T-helper 1 cell treated with Interleukin-12 subunit alpha and Interleukin-12 subunit beta and Interleukin-4 antibody, amounts not matched to agents 30 μg/mL and 1 μg/mL, for 36 hours (primary cell): ENCODE results near the gene ARMC2.

Source experiments
- H3K27ac Mint-ChIP-seq: one replicate; pipeline ENCODE4 v1.8.0; 2021; ENCODE audit warnings: mild to moderate bottlenecking, mixed read lengths
- H3K27me3 Mint-ChIP-seq: one replicate; pipeline ENCODE4 v1.8.0; 2021; ENCODE audit warnings: low read depth, mixed read lengths
- H3K36me3 Mint-ChIP-seq: one replicate; pipeline ENCODE4 v1.8.0; 2021; ENCODE audit warnings: low read depth, mixed read lengths
- H3K4me1 Mint-ChIP-seq: one replicate; pipeline ENCODE4 v1.8.0; 2021; ENCODE audit warnings: low read depth, mixed read lengths
- H3K4me3 Mint-ChIP-seq: one replicate; pipeline ENCODE4 v1.8.0; 2021; ENCODE audit warnings: mild to moderate bottlenecking, moderate library complexity, mixed read lengths
- H3K9me3 Mint-ChIP-seq: one replicate; pipeline ENCODE4 v1.8.0; 2021; ENCODE audit warnings: mixed read lengths

The ARMC2 gene

GRCh38 chr6:108848116-108848868 lies at the start of gene ARMC2:
Gene ARMC2 (plus strand): TSS chr6:108848422. CDS start chr6:108854268, 5,846 bp downstream.
- peaks cover 15% of the 10 kb centered on the region for H3K4me1 Mint-ChIP-seq

GRCh38 chr6:108798670-108799353 lies 49.4 kb upstream of the ARMC2 start:
- no peaks in the 10 kb centered on the region for H3K9me3 Mint-ChIP-seq
- H3K27ac Mint-ChIP-seq: peak overlapping the region; percentile 67
- no peaks in the 10 kb centered on the region for H3K36me3 Mint-ChIP-seq
- H3K27me3 Mint-ChIP-seq: peaks cover 11% of the 10 kb centered on the region
- peak overlapping the region; percentile 51 for H3K4me3 Mint-ChIP-seq
- H3K4me1 Mint-ChIP-seq: peaks cover 30% of the 10 kb centered on the region

More at GRCh38 chr6:108848116-108848868, at the start of gene ARMC2:
- peak within 1 kb of the TSS; percentile 52 for H3K27ac Mint-ChIP-seq
- H3K9me3 Mint-ChIP-seq: no peaks in the 10 kb centered on the region
- H3K27me3 Mint-ChIP-seq: peaks cover 48% of the 10 kb centered on the region
- H3K36me3 Mint-ChIP-seq: no peaks in the 10 kb centered on the region
- peak within 1 kb of the TSS; percentile 83 for H3K4me3 Mint-ChIP-seq

GRCh38 chr6:108799354-108799717 lies 48.9 kb upstream of the ARMC2 start:
- Mint-ChIP-seq H3K27ac (peak overlapping the region; percentile 26), H3K36me3 (no peaks in the 10 kb centered on the region), H3K4me1 (peaks cover 30% of the 10 kb centered on the region), H3K4me3 (no peak overlapping the region), H3K9me3 (no peaks in the 10 kb centered on the region), H3K27me3 (peaks cover 11% of the 10 kb centered on the region)

GRCh38 chr6:108799791-108800190 lies 48.4 kb upstream of the ARMC2 start:
- Mint-ChIP-seq H3K27ac (peak overlapping the region; percentile 26), H3K4me1 (peaks cover 30% of the 10 kb centered on the region), H3K4me3 (no peak overlapping the region), H3K27me3 (peaks cover 11% of the 10 kb centered on the region), H3K9me3 (no peaks in the 10 kb centered on the region), H3K36me3 (no peaks in the 10 kb centered on the region)

- Mint-ChIP-seq H3K27ac (no peak overlapping the region), H3K4me3 (no peak overlapping the region), H3K36me3 (no peaks in the 10 kb centered on the region), H3K27me3 (peaks cover 16% of the 10 kb centered on the region), H3K9me3 (no peaks in the 10 kb centered on the region), H3K4me1 (peaks cover 33% of the 10 kb centered on the region)
Observed at GRCh38 chr6:108800427-108800864, 47.8 kb upstream of the ARMC2 start.

- Mint-ChIP-seq H3K27me3 (peaks cover 15% of the 10 kb centered on the region), H3K36me3 (no peaks in the 10 kb centered on the region)
Observed at GRCh38 chr6:108801366-108801765, 46.9 kb upstream of the ARMC2 start.

GRCh38 chr6:108803982-108804490 lies 44.2 kb upstream of the ARMC2 start:
- Mint-ChIP-seq H3K9me3 (no peaks in the 10 kb centered on the region), H3K27ac (no peak overlapping the region), H3K4me1 (peaks cover 23% of the 10 kb centered on the region), H3K36me3 (no peaks in the 10 kb centered on the region), H3K27me3 (peaks cover 14% of the 10 kb centered on the region), H3K4me3 (no peak overlapping the region)

More at GRCh38 chr6:108801366-108801765, 46.9 kb upstream of the ARMC2 start:
- Mint-ChIP-seq H3K4me3 (no peak overlapping the region), H3K4me1 (peaks cover 42% of the 10 kb centered on the region), H3K9me3 (no peaks in the 10 kb centered on the region), H3K27ac (no peak overlapping the region)

GRCh38 chr6:108804956-108805355 lies 43.3 kb upstream of the ARMC2 start:
- no peak overlapping the region for H3K4me3 Mint-ChIP-seq
- no peaks in the 10 kb centered on the region for H3K9me3 Mint-ChIP-seq
- H3K27ac Mint-ChIP-seq: no peak overlapping the region
- peaks cover 19% of the 10 kb centered on the region for H3K27me3 Mint-ChIP-seq
- peaks cover 15% of the 10 kb centered on the region for H3K4me1 Mint-ChIP-seq
- no peaks in the 10 kb centered on the region for H3K36me3 Mint-ChIP-seq

GRCh38 chr6:108805611-108806167 lies 42.5 kb upstream of the ARMC2 start:
- Mint-ChIP-seq H3K9me3 (no peaks in the 10 kb centered on the region), H3K4me3 (no peak overlapping the region), H3K4me1 (peaks cover 14% of the 10 kb centered on the region)

GRCh38 chr6:108806171-108806570 lies 42.1 kb upstream of the ARMC2 start:
- Mint-ChIP-seq H3K36me3 (no peaks in the 10 kb centered on the region), H3K9me3 (no peaks in the 10 kb centered on the region), H3K4me3 (no peak overlapping the region), H3K27me3 (peaks cover 17% of the 10 kb centered on the region), H3K27ac (peak overlapping the region; percentile 8), H3K4me1 (peaks cover 14% of the 10 kb centered on the region)

More at GRCh38 chr6:108805611-108806167, 42.5 kb upstream of the ARMC2 start:
- Mint-ChIP-seq H3K27ac (peak overlapping the region; percentile 8), H3K36me3 (no peaks in the 10 kb centered on the region), H3K27me3 (peaks cover 19% of the 10 kb centered on the region)

- peaks cover 15% of the 10 kb centered on the region for H3K27me3 Mint-ChIP-seq
- H3K4me1 Mint-ChIP-seq: peaks cover 11% of the 10 kb centered on the region
- no peaks in the 10 kb centered on the region for H3K9me3 Mint-ChIP-seq
- H3K36me3 Mint-ChIP-seq: no peaks in the 10 kb centered on the region
- no peak overlapping the region for H3K27ac Mint-ChIP-seq
- no peak overlapping the region for H3K4me3 Mint-ChIP-seq
Observed at GRCh38 chr6:108806665-108807064, 41.6 kb upstream of the ARMC2 start.

GRCh38 chr6:108807928-108808327 lies 40.3 kb upstream of the ARMC2 start:
- Mint-ChIP-seq H3K4me3 (no peak overlapping the region), H3K27me3 (peaks cover 15% of the 10 kb centered on the region), H3K4me1 (peaks cover 11% of the 10 kb centered on the region), H3K27ac (no peak overlapping the region), H3K36me3 (no peaks in the 10 kb centered on the region), H3K9me3 (no peaks in the 10 kb centered on the region)

- H3K4me3 Mint-ChIP-seq: no peak overlapping the region
- no peak overlapping the region for H3K27ac Mint-ChIP-seq
- no peaks in the 10 kb centered on the region for H3K9me3 Mint-ChIP-seq
- peaks cover 15% of the 10 kb centered on the region for H3K27me3 Mint-ChIP-seq
- H3K36me3 Mint-ChIP-seq: no peaks in the 10 kb centered on the region
- H3K4me1 Mint-ChIP-seq: peaks cover 11% of the 10 kb centered on the region
Observed at GRCh38 chr6:108809211-108809610, 39.0 kb upstream of the ARMC2 start.

- H3K27me3 Mint-ChIP-seq: peaks cover 21% of the 10 kb centered on the region
- peaks cover 11% of the 10 kb centered on the region for H3K4me1 Mint-ChIP-seq
- H3K9me3 Mint-ChIP-seq: no peaks in the 10 kb centered on the region
- no peaks in the 10 kb centered on the region for H3K36me3 Mint-ChIP-seq
- H3K27ac Mint-ChIP-seq: no peak overlapping the region
- no peak overlapping the region for H3K4me3 Mint-ChIP-seq
Observed at GRCh38 chr6:108810057-108810643, 38.1 kb upstream of the ARMC2 start.
